H1 (cell line): ENCODE measurements around the gene FOSB. TPM values are rescaled to one million over a fixed set of nuclear protein-coding genes. Genes with fewer than 3 reads are reported as not detected.

Source experiments
- CTCF ChIA-PET: fragments of 300-600 bp; sonication (Branson Sonifier 250); formaldehyde crosslinking; loops from one replicate; lab custom pipeline; 2021; ENCODE audit not compliant: partially characterized antibody; lab: Charles Lee
- POLR2A ChIA-PET: fragments of 300-600 bp; sonication (Branson Sonifier 250); formaldehyde crosslinking; loops from one replicate; lab custom pipeline; 2021; ENCODE audit warnings: inconsistent platforms; ENCODE audit not compliant: partially characterized antibody; lab: Charles Lee
- DNase-seq, 2 experiments: peaks; one replicate each; pipeline versions ENCODE4 v3.0.0 to v3.0.0-alpha.2; 2010 to 2022; ENCODE audit warnings: low spot score in 2 of 2, low read depth in 1 of 2, mixed read lengths in 1 of 2
- FAIRE-seq: peaks from 2 replicates; lab custom pipeline; 2011; peaks lifted over from hg19 to GRCh38; lab: Jason Lieb, UNC
- H2AFZ ChIP-seq: 2 replicates; pipeline ENCODE4 v1.8.1; 2012; ENCODE audit warnings: low read length, inconsistent platforms
- H2AK5ac ChIP-seq: 2 replicates; pipeline ENCODE4 v1.6.1; 2013; ENCODE audit warnings: low read depth, low read length
- H2BK120ac ChIP-seq: replicated peaks from 2 replicates; pipeline ENCODE3; 2013; ENCODE audit warnings: low read depth, low read length, inconsistent platforms
- H2BK12ac ChIP-seq: 2 replicates; pipeline ENCODE4 v1.6.1; 2013; ENCODE audit warnings: low read depth, low read length
- H2BK15ac ChIP-seq: 2 replicates; pipeline ENCODE4 v1.6.1; 2013; ENCODE audit warnings: low read length
- H2BK20ac ChIP-seq: 2 replicates; pipeline ENCODE4 v1.6.1; 2013; ENCODE audit warnings: low read length
- H2BK5ac ChIP-seq: 2 replicates; pipeline ENCODE4 v1.6.1; 2013; ENCODE audit warnings: low read depth, low read length
- H3K14ac ChIP-seq: 2 replicates; pipeline ENCODE4 v1.6.1; 2013; ENCODE audit warnings: inconsistent platforms; ENCODE audit not compliant: insufficient read length
- H3K18ac ChIP-seq: 2 replicates; pipeline ENCODE4 v1.6.1; 2013; ENCODE audit warnings: low read length; ENCODE audit errors: extremely low read depth
- H3K23ac ChIP-seq: 2 replicates; pipeline ENCODE4 v1.6.1; 2013; ENCODE audit warnings: inconsistent platforms; ENCODE audit not compliant: insufficient read length
- H3K23me2 ChIP-seq: 2 replicates; pipeline ENCODE4 v1.6.1; 2013; ENCODE audit warnings: low read depth, low read length
- H3K27ac ChIP-seq: 2 replicates; pipeline ENCODE4 v1.6.1; 2011; ENCODE audit warnings: low read depth, low read length, inconsistent platforms
- H3K27me3 ChIP-seq, 4 experiments: replicated peaks in 1 of 4; 1 replicate in 1 of 4; 2 replicates in 3 of 4; pipeline versions ENCODE4 v1.6.1 to v1.8.1; 2011 to 2013; ENCODE audit warnings: low read length in 3 of 4, mild to moderate bottlenecking in 3 of 4, inconsistent platforms in 2 of 4, mixed read lengths in 2 of 4, moderate library complexity in 1 of 4; ENCODE audit not compliant: control insufficient read depth in 3 of 4, insufficient read depth in 3 of 4; ENCODE audit errors: extremely low read depth in 1 of 4
- H3K36me3 ChIP-seq, 4 experiments: 2 replicates each; pipeline versions ENCODE4 v1.6.1 to v1.8.1; 2011 to 2013; ENCODE audit warnings: mild to moderate bottlenecking in 4 of 4, low read length in 3 of 4, moderate library complexity in 2 of 4, control low read depth in 1 of 4, inconsistent platforms in 1 of 4; ENCODE audit not compliant: insufficient read depth in 4 of 4, control insufficient read depth in 2 of 4
- H3K4ac ChIP-seq: replicated peaks from 2 replicates; pipeline ENCODE3; 2013; ENCODE audit warnings: low read length, low read depth, mixed read lengths, inconsistent platforms; ENCODE audit not compliant: insufficient read length
- H3K4me1 ChIP-seq, 4 experiments: replicated peaks in 1 of 4; 1 replicate in 1 of 4; 2 replicates in 3 of 4; pipeline versions ENCODE4 v1.6.1 to v1.8.1; 2011 to 2013; ENCODE audit warnings: low read length in 3 of 4, inconsistent platforms in 2 of 4, mixed read lengths in 1 of 4; ENCODE audit not compliant: insufficient read depth in 4 of 4, control insufficient read depth in 3 of 4
- H3K4me2 ChIP-seq, 2 experiments: 2 replicates each; pipeline versions ENCODE4 v1.6.1 to v1.8.1; 2011 to 2013; ENCODE audit warnings: low read depth in 2 of 2, low read length in 2 of 2, control low read depth in 1 of 2, inconsistent platforms in 1 of 2, mild to moderate bottlenecking in 1 of 2; ENCODE audit not compliant: insufficient read depth in 1 of 2
- H3K4me3 ChIP-seq, 4 experiments: fragments of 200-600, 300-600 bp in 1 of 4; sonication (generic), shearing (Covaris generic), sonication (Bioruptor Twin) in 1 of 4; 2 replicates each; pipeline versions ENCODE4 v1.5.1 to v1.8.1; 2011 to 2016; ENCODE audit warnings: low read length in 4 of 4, low read depth in 3 of 4, control low read depth in 2 of 4, inconsistent platforms in 2 of 4, mild to moderate bottlenecking in 2 of 4, mixed read lengths in 1 of 4, moderate library complexity in 1 of 4; ENCODE audit not compliant: insufficient read depth in 2 of 4; ENCODE audit errors: extremely low read depth in 1 of 4
- H3K56ac ChIP-seq: replicated peaks from 2 replicates; pipeline ENCODE3; 2013; ENCODE audit warnings: low read depth, mild to moderate bottlenecking, mixed read lengths, low read length, inconsistent platforms; ENCODE audit not compliant: insufficient read length
- H3K79me1 ChIP-seq: 2 replicates; pipeline ENCODE4 v1.6.1; 2013; ENCODE audit warnings: low read depth, low read length, control low read depth
- H3K79me2 ChIP-seq, 2 experiments: 2 replicates each; pipeline versions ENCODE4 v1.6.1 to v1.8.1; 2012 to 2013; ENCODE audit warnings: low read length in 2 of 2, mild to moderate bottlenecking in 2 of 2, inconsistent platforms in 1 of 2; ENCODE audit not compliant: insufficient read depth in 2 of 2, control insufficient read depth in 1 of 2
- H3K9ac ChIP-seq, 4 experiments: replicated peaks in 1 of 4; 1 replicate in 1 of 4; 2 replicates in 3 of 4; pipeline versions ENCODE4 v1.6.1 to v1.8.1; 2011 to 2013; ENCODE audit warnings: low read depth in 3 of 4, low read length in 3 of 4, control low read depth in 2 of 4, mild to moderate bottlenecking in 2 of 4, moderate library complexity in 2 of 4, inconsistent platforms in 1 of 4; ENCODE audit errors: extremely low read depth in 1 of 4
- H3K9me3 ChIP-seq, 2 experiments: 2 replicates each; pipeline versions ENCODE4 v1.6.1 to v1.8.1; 2012 to 2013; ENCODE audit warnings: mild to moderate bottlenecking in 2 of 2, moderate library complexity in 2 of 2, control low read depth in 1 of 2, inconsistent platforms in 1 of 2, low read depth in 1 of 2, low read length in 1 of 2, mixed read lengths in 1 of 2; ENCODE audit not compliant: insufficient read depth in 2 of 2
- H4K20me1 ChIP-seq, 2 experiments: replicated peaks in 1 of 2; 2 replicates each; pipeline versions ENCODE3 to v1.8.1; 2011 to 2013; ENCODE audit warnings: inconsistent platforms in 2 of 2, low read length in 2 of 2, mild to moderate bottlenecking in 1 of 2; ENCODE audit not compliant: insufficient read depth in 2 of 2, control insufficient read depth in 1 of 2
- H4K5ac ChIP-seq: 2 replicates; pipeline ENCODE4 v1.6.1; 2013; ENCODE audit warnings: low read length, low read depth, mixed read lengths, inconsistent platforms; ENCODE audit not compliant: insufficient read length
- H4K8ac ChIP-seq: 2 replicates; pipeline ENCODE4 v1.8.0; 2013; ENCODE audit warnings: mild to moderate bottlenecking, moderate library complexity, low read length, inconsistent platforms; ENCODE audit not compliant: insufficient read depth; ENCODE audit errors: extremely low read depth
- H4K91ac ChIP-seq: replicated peaks from 2 replicates; pipeline ENCODE3; 2013; ENCODE audit warnings: low read length, mixed read lengths, inconsistent platforms; ENCODE audit not compliant: insufficient read length
- WGBS, 2 experiments: shearing (Covaris generic) in 1 of 2; methylation state at CpG; one replicate each; pipeline versions ENCODE4 v1.1.6 to v1.1.7; 2013 to 2015; ENCODE audit warnings: low lambda C conversion rate in 2 of 2, mixed read lengths in 2 of 2, inconsistent platforms in 1 of 2, low coverage in 1 of 2, missing lambda C conversion rate in 1 of 2; ENCODE audit not compliant: insufficient replicate concordance in 2 of 2, insufficient coverage in 1 of 2, insufficient read length in 1 of 2; ENCODE audit errors: extremely low coverage in 1 of 2, missing lambda C conversion rate in 1 of 2; 5-methylcytosine and 5-hydroxymethylcytosine counted together
- polyA plus RNA-seq, 7 experiments: library from polyadenylated mRNA; depleted of rRNA in 3 of 7; stranded (reverse) in 5 of 7; unstranded in 2 of 7; fragments of >200 nt in 5 of 7; fragments of 200-250 nt in 2 of 7; gene quantifications; 1 replicate in 5 of 7; 2 replicates in 1 of 7; 4 replicates in 1 of 7; pipeline versions ENCODE4 v1.2.1 to v1.2.3, GENCODE V29; 2011 to 2013; ENCODE audit warnings: missing spikeins in 2 of 7, mixed read lengths in 2 of 7
- total RNA-seq: library from RNA; stranded (reverse); fragmentation: NEBNext Ultra II Directional; extraction: Animal tissue kit (Norgen Biotek cat#: 25700); gene quantifications from 2 replicates; pipeline ENCODE4 v1.2.1, GENCODE V29; 2021
- TF ChIP-seq, protein P1 (sequence below), 3 experiments: IDR thresholded peaks; 1 replicate in 2 of 3; 2 replicates in 1 of 3; pipeline versions ENCODE4 v1.5.1 to v1.6.1; 2011; ENCODE audit warnings: low read length in 3 of 3, mild to moderate bottlenecking in 3 of 3, inconsistent platforms in 2 of 3, low read depth in 1 of 3, moderate library complexity in 1 of 3; ENCODE audit not compliant: insufficient read depth in 1 of 3; ENCODE audit errors: control extremely low read depth in 1 of 3

FOSB gene
- total and polyA plus RNA-seq, 2 of the 8 experiments (the other 6 are each of a cell fraction or from before 2014, with no cell fraction given), result 0.44 to 2.7 TPM

DNA sequence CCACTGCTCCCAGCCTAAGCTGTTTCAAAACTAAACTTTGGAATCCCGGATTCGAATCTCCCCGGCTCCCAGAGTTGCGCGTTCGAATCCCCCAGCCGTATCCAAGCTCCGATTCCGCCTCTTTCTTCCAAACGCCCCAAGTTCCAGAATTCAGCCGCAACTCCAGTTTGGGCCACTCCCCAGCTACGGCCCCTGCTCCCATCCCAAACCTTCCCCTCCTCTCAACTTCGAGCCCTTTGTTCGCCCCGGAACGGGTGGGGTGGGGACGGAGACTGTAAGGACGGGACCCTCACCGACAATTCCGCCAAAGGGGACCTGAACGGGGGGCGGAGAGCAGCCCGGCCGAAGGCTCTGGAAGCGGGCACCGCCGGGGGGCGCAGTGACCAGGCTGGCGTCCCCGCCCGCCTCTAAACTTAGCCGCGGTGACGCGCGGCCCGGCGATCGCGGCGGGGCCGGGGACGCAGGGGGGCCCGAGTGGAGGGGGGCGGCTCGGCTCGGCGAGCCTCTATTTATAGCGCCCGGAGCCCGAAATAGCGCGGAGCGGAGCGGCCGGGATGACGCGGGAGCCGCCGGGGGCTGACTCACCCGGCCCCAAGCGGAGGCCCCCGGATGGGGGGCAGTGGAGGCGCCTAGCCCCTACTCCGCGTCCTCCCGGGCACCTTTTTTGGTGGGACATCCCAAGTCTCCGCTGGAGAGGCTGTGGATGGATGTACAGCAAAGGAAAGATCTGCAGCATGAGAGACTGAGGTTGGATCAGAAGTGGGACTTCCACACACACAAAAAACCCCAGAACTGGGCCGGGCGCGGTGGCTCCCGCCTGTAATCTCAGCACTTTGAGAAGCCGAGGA lies 39.2 kb upstream of the FOSB start:
- H3K9ac ChIP-seq, result peak overlapping the region in 2 of 4 experiments; percentile 10 to 20; a peak in 1 of 7 replicates
- TF ChIP-seq, protein P1, sequence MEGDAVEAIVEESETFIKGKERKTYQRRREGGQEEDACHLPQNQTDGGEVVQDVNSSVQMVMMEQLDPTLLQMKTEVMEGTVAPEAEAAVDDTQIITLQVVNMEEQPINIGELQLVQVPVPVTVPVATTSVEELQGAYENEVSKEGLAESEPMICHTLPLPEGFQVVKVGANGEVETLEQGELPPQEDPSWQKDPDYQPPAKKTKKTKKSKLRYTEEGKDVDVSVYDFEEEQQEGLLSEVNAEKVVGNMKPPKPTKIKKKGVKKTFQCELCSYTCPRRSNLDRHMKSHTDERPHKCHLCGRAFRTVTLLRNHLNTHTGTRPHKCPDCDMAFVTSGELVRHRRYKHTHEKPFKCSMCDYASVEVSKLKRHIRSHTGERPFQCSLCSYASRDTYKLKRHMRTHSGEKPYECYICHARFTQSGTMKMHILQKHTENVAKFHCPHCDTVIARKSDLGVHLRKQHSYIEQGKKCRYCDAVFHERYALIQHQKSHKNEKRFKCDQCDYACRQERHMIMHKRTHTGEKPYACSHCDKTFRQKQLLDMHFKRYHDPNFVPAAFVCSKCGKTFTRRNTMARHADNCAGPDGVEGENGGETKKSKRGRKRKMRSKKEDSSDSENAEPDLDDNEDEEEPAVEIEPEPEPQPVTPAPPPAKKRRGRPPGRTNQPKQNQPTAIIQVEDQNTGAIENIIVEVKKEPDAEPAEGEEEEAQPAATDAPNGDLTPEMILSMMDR (IDR thresholded peaks at IDR 0.05; ENCODE audit: control extremely low read depth in 1 of 3, insufficient read depth in 1 of 3, low read depth in 1 of 3, low read length in 3 of 3), result peak; percentile 44 to 57 (median 46)

More for the DNA sequence above, 39.2 kb upstream of the FOSB start:
- H2AK5ac ChIP-seq, result no peak overlapping the region
- no peaks in the 10 kb centered on the region for H3K9me3 ChIP-seq
- no peak overlapping the region for H3K4ac ChIP-seq
- H4K20me1 ChIP-seq, result no peaks in the 10 kb centered on the region
- no peak overlapping the region for H2BK5ac ChIP-seq
- H3K14ac ChIP-seq, result no peak overlapping the region
- peak overlapping the region; percentile 47 to 77 (median 66) for H3K4me3 ChIP-seq
- H3K18ac ChIP-seq, result 0 out of 2 replicates have a peak overlapping the region, but pooled peaks have one; percentile 4
- 0 out of 2 replicates have a peak overlapping the region, but pooled peaks have one; percentile 72 for H2AFZ ChIP-seq
- H3K36me3 ChIP-seq, result no peaks in the 10 kb centered on the region
- ChIA-PET CTCF (interaction anchor here (0.6 to 21.2 kb wide), 14 partner anchors 8 to 1760 kb away, joined by 3 to 760 read pairs (median 3); partner anchors contain the start of gene FOSB), POLR2A (interaction anchor here (0.6 to 1.0 kb wide), 7 partner anchors 11 to 102 kb away, joined by 3 to 6 read pairs (median 4); partner anchors contain the start of gene FOSB)
- no peaks in the 10 kb centered on the region for H3K27me3 ChIP-seq
- H3K79me1 ChIP-seq, result no peaks in the 10 kb centered on the region
- H2BK120ac ChIP-seq, result no peak overlapping the region
- H3K27ac ChIP-seq, result no peak overlapping the region
- H3K23ac ChIP-seq, result no peak overlapping the region
- H3K4me1 ChIP-seq, result peaks cover 0 to 4% (median 1%) of the 10 kb centered on the region in 4 experiments; a peak in 3 of 7 replicates
- peaks cover 8% of the 10 kb centered on the region for H3K23me2 ChIP-seq
- H3K79me2 ChIP-seq, result no peaks in the 10 kb centered on the region
- 0 out of 2 replicates have a peak overlapping the region, but pooled peaks have one; percentile 1 for H4K8ac ChIP-seq
- no peak overlapping the region for H3K56ac ChIP-seq
- no peak overlapping the region for H2BK15ac ChIP-seq
- H2BK12ac ChIP-seq, result no peak overlapping the region
- no peak overlapping the region for H4K91ac ChIP-seq
- FAIRE-seq, result no peak
- H3K4me2 ChIP-seq, result peak overlapping the region; percentile 34 to 64
- DNase-seq, result peak in 1 of 2 experiments; percentile 85
- H4K5ac ChIP-seq, result no peak overlapping the region
- H2BK20ac ChIP-seq, result no peak overlapping the region
- 8% methylated on average over 35 of the region's 73 CpGs; no CpG with 5 or more reads in 1 of the 2 experiments for WGBS, 2 experiments
